ENCODE data around the gene TERT. TPM values are rescaled to one million over a fixed set of nuclear protein-coding genes. Genes with fewer than 3 reads are reported as not detected.

TERT gene
- total and polyA plus RNA-seq, 2 of the 13 experiments (the other 11 are each of a cell fraction or from before 2014, with no cell fraction given): 4.3 to 5.9 TPM

- Histone ChIP-seq H3K4me2 (ENCODE audit: low read depth, low read length) (no peak overlapping the region), H3K4me3 (replicated peaks in 1 of 3; ENCODE audit: insufficient read depth in 1 of 3, low read depth in 2 of 3, low read length in 3 of 3) (no peak overlapping the region), H3K79me2 (ENCODE audit: insufficient read depth, low read length) (no peaks in the 10 kb centered on the region), H2AFZ (ENCODE audit: low read length) (no peak overlapping the region), H3K36me3 (replicated peaks in 1 of 2; ENCODE audit: control insufficient read depth in 1 of 2, insufficient read depth in 2 of 2, low read length in 2 of 2) (no peaks in the 10 kb centered on the region), H4K20me1 (ENCODE audit: insufficient read depth, low read length) (no peaks in the 10 kb centered on the region), H3K9ac (ENCODE audit: insufficient read depth, low read depth, low read length) (no peak overlapping the region), H3K9me3 (ENCODE audit: low read length) (no peaks in the 10 kb centered on the region), H3K4me1 (ENCODE audit: insufficient read depth, low read length) (peaks cover 16% of the 10 kb centered on the region), H3K27ac (ENCODE audit: extremely low read length, insufficient read depth, low read length) (no peak overlapping the region), H3K27me3 (ENCODE audit: control insufficient read depth in 1 of 2, insufficient read depth in 2 of 2, low read length in 2 of 2) (peaks cover 15 to 61% of the 10 kb centered on the region in 2 experiments)
- no peak for TF ChIP-seq CREB1 (IDR thresholded peaks at IDR 0.05)
- no peak for TF ChIP-seq CREB1 (CRISPR knock-in tag; IDR thresholded peaks at IDR 0.05)
- no peak for TF ChIP-seq PLRG1 (conservative IDR thresholded peaks at IDR 0.05)
- TF ChIP-seq ZNF496 (CRISPR knock-in tag; IDR thresholded peaks at IDR 0.05; ENCODE audit: insufficient replicate concordance): no peak
- TF ChIP-seq ZNF256 (CRISPR knock-in tag; conservative IDR thresholded peaks at IDR 0.05): no peak
- TF ChIP-seq E2F2 (CRISPR knock-in tag; IDR thresholded peaks at IDR 0.05; ENCODE audit: borderline replicate concordance): no peak
- no peak for TF ChIP-seq PRPF4 (IDR thresholded peaks at IDR 0.05; ENCODE audit: low read depth, low read length, poor library complexity, severe bottlenecking)
- no peak for TF ChIP-seq ZMYM4 (CRISPR knock-in tag; IDR thresholded peaks at IDR 0.05)
- no peak for TF ChIP-seq MIER2 (CRISPR knock-in tag; IDR thresholded peaks at IDR 0.05)
- TF ChIP-seq JUNB (CRISPR knock-in tag; IDR thresholded peaks at IDR 0.05; ENCODE audit: borderline replicate concordance): no peak
- TF ChIP-seq U2AF2 (IDR thresholded peaks at IDR 0.05; ENCODE audit: low read depth, low read length): no peak
- TF ChIP-seq MED8 (CRISPR knock-in tag; IDR thresholded peaks at IDR 0.05; ENCODE audit: insufficient replicate concordance): no peak
- TF ChIP-seq ZNF143 (CRISPR knock-in tag; IDR thresholded peaks at IDR 0.05): no peak
- no peak for TF ChIP-seq ZBTB38 (CRISPR knock-in tag; IDR thresholded peaks at IDR 0.05)
- TF ChIP-seq ZSCAN30 (CRISPR knock-in tag; IDR thresholded peaks at IDR 0.05): no peak
- no peak for TF ChIP-seq DRAP1 (CRISPR knock-in tag; IDR thresholded peaks at IDR 0.05)
- TF ChIP-seq SUZ12 (IDR thresholded peaks at IDR 0.05; ENCODE audit: low read depth, low read length): no peak
- no peak for TF ChIP-seq ZNF20 (CRISPR knock-in tag; IDR thresholded peaks at IDR 0.05)
- intact Hi-C loops (cut with micrococcal nuclease; ENCODE audit: unreplicated experiment) (loop anchor here (10.0 kb wide), 1 partner anchor 437 kb away; no protein-coding TSS in a partner anchor), in situ Hi-C loops (cut with HindIII; ENCODE audit: extremely low pct_ligation_motif_present, low pct_unique_long_range_greater_than_20kb) (no loop called here)
- BruUV-seq (replicated peaks): no TSS peak
- DNase-seq (ENCODE audit: low spot score) (no peak), FAIRE-seq (no peak), ATAC-seq (no peak)
- POLR2A ChIA-PET: interaction anchor here (1.0 kb wide), 1 partner anchor 25 kb away, joined by 3 read pairs; no protein-coding TSS in a partner anchor
- CTCF ChIA-PET (ENCODE audit: low intra/inter-chr PET ratio, low total read pairs): interaction anchor here (1.4 kb wide), 1 partner anchor 437 kb away, joined by 6 read pairs; no protein-coding TSS in a partner anchor
- 20% methylated on average over 1 of the region's 17 CpGs for WGBS (ENCODE audit: low lambda C conversion rate)
Observed at GRCh38 chr5:1208221-1208742, 86.6 kb downstream of the TERT start.

All from HepG2 (cell line).